Nephron (organoid): ENCODE measurements around the gene PARP2.

Experiments used
- H3K27ac Mint-ChIP-seq, 3 experiments: 2 replicates each; pipeline ENCODE4 v1.8.0; 2020; ENCODE audit warnings: mixed read lengths in 3 of 3, mild to moderate bottlenecking in 2 of 3, moderate library complexity in 1 of 3
- H3K27me3 Mint-ChIP-seq: 2 replicates; pipeline ENCODE4 v1.8.0; 2021; ENCODE audit warnings: low read depth, mild to moderate bottlenecking, moderate library complexity, mixed read lengths
- H3K36me3 Mint-ChIP-seq: 2 replicates; pipeline ENCODE4 v1.8.0; 2020; ENCODE audit warnings: low read depth, mixed read lengths
- H3K4me1 Mint-ChIP-seq: 2 replicates; pipeline ENCODE4 v1.8.0; 2020; ENCODE audit warnings: mixed read lengths
- H3K4me3 Mint-ChIP-seq, 3 experiments: 2 replicates each; pipeline ENCODE4 v1.8.0; 2020; ENCODE audit warnings: mild to moderate bottlenecking in 3 of 3, mixed read lengths in 3 of 3, moderate library complexity in 2 of 3
- H3K9me3 Mint-ChIP-seq: 2 replicates; pipeline ENCODE4 v1.8.0; 2020; ENCODE audit warnings: mixed read lengths
- TF ChIP-seq, protein P1 (sequence below), 3 experiments: fragments of 200-600 bp; sonication (generic); IDR thresholded peaks; one replicate each; pipeline ENCODE4 v1.5.0; 2021; ENCODE audit warnings: antibody characterized with exemption in 3 of 3; ENCODE audit not compliant: unreplicated experiment in 3 of 3

The PARP2 gene

GRCh38 chr14:20306079-20306423 lies 37.4 kb upstream of the PARP2 start:
- Mint-ChIP-seq H3K27ac (peak overlapping the region; percentile 56 to 83 (median 78)), H3K9me3 (peaks cover 2% of the 10 kb centered on the region)
- TF ChIP-seq, protein P1, sequence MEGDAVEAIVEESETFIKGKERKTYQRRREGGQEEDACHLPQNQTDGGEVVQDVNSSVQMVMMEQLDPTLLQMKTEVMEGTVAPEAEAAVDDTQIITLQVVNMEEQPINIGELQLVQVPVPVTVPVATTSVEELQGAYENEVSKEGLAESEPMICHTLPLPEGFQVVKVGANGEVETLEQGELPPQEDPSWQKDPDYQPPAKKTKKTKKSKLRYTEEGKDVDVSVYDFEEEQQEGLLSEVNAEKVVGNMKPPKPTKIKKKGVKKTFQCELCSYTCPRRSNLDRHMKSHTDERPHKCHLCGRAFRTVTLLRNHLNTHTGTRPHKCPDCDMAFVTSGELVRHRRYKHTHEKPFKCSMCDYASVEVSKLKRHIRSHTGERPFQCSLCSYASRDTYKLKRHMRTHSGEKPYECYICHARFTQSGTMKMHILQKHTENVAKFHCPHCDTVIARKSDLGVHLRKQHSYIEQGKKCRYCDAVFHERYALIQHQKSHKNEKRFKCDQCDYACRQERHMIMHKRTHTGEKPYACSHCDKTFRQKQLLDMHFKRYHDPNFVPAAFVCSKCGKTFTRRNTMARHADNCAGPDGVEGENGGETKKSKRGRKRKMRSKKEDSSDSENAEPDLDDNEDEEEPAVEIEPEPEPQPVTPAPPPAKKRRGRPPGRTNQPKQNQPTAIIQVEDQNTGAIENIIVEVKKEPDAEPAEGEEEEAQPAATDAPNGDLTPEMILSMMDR (IDR thresholded peaks at IDR 0.05; ENCODE audit: unreplicated experiment in 3 of 3) = no peak

DNA sequence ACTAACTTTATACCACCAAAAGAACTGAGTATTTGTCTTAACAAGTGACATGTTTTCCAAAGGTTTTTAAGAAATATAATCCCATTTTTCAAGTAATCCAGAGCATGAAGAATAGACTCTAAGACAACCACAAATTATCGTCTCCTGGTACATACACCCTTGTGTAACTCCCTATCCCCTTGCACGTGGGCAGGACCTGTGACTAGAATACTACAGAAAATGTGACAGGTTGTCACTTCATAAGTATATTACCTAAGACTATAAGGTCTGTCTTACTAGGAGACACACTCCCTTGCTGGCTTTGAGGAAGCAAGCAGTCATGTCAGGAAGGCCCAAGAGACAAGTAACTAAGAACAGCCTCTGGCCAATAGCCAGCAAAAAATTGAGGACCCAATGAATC lies 29.4 kb upstream of the PARP2 start:
- Mint-ChIP-seq H3K9me3 (no peaks in the 10 kb centered on the region), H3K27ac (no peak overlapping the region), H3K4me1 (no peaks in the 10 kb centered on the region), H3K4me3 (no peak overlapping the region), H3K36me3 (peaks cover 62% of the 10 kb centered on the region), H3K27me3 (no peaks in the 10 kb centered on the region)
- TF ChIP-seq, protein P1 (IDR thresholded peaks at IDR 0.05; ENCODE audit: unreplicated experiment in 3 of 3) = no peak

More at GRCh38 chr14:20306079-20306423, 37.4 kb upstream of the PARP2 start:
- H3K4me3 Mint-ChIP-seq = peak overlapping the region; percentile 88 to 94 (median 92)
- no peaks in the 10 kb centered on the region for H3K27me3 Mint-ChIP-seq
- peaks cover 20% of the 10 kb centered on the region for H3K4me1 Mint-ChIP-seq
- peaks cover 22% of the 10 kb centered on the region for H3K36me3 Mint-ChIP-seq

DNA sequence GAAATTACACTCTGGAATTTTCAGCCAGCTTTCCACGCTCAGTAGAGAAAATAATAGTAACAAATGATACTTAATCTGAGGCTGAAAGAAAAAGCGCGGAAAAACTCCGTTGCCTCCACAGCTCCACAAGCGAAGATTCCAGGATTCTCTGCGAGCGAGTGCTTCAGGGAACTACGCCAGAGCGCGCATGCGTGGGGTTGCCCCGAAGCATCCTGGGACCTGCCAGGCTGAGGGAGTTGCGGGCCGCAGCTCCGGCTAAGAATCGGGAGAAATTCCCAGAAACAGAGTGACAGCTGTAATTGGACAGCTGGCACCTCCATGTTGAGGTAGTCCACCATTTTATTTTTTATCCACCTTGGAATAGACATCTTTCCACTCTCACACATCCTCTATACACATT lies 25.7 kb upstream of the PARP2 start:
- peaks cover 65% of the 10 kb centered on the region for H3K36me3 Mint-ChIP-seq
- H3K9me3 Mint-ChIP-seq = no peaks in the 10 kb centered on the region
- H3K27me3 Mint-ChIP-seq = no peaks in the 10 kb centered on the region
- TF ChIP-seq, protein P1 (IDR thresholded peaks at IDR 0.05; ENCODE audit: unreplicated experiment in 3 of 3) = no peak
- no peak overlapping the region for H3K4me3 Mint-ChIP-seq
- H3K4me1 Mint-ChIP-seq = no peaks in the 10 kb centered on the region
- peak overlapping the region in 1 of 3 experiments; percentile 42 for H3K27ac Mint-ChIP-seq

DNA sequence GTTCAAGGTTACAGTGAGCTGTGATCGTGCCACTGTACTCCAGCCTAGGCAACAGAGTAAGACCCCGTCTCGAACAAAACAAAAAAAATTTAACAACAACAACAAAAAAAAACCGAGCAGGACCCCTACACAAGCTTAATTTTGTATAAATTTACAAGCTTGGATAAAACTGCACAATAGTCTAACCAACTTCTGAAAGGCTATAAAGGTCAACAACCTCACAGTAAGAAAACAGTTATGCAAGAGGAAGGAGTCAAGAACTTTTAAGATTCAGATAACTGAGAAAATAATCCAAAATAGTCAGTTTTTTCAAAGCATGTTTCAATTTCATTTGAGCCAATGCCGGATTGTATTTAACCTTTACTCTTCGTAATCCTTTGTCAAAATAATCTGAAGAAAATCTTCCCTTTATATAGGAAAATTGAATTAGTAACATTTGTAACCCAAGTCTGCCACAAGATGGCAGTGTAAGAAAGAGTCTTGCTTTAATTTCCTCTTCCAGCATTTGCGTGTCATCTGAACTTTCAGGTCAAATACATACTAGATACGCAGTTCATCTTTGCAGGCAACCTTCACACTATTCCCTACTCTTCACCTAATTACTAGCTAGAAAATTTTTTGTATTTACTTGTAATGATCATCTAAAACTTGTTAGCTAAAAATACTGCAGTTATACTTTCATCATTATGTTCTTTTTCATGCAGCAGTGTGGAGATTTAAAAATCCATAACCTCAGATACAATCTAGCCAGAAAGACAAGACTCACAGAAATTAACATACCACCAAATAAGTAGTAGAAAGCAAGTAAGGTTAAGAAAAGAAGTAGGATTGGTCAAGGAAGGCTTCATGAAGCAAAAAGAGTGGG lies 16.2 kb upstream of the PARP2 start:
- TF ChIP-seq, protein P1 (IDR thresholded peaks at IDR 0.05; ENCODE audit: unreplicated experiment in 3 of 3) = peak; percentile 66 to 77 (median 72)
- H3K4me3 Mint-ChIP-seq = peak overlapping the region; percentile 0 to 38 (median 5)
- H3K4me1 Mint-ChIP-seq = peaks cover 26% of the 10 kb centered on the region
- peak overlapping the region; percentile 67 to 83 (median 72) for H3K27ac Mint-ChIP-seq
- no peaks in the 10 kb centered on the region for H3K9me3 Mint-ChIP-seq
- H3K36me3 Mint-ChIP-seq = peaks cover 23% of the 10 kb centered on the region
- no peaks in the 10 kb centered on the region for H3K27me3 Mint-ChIP-seq

DNA sequence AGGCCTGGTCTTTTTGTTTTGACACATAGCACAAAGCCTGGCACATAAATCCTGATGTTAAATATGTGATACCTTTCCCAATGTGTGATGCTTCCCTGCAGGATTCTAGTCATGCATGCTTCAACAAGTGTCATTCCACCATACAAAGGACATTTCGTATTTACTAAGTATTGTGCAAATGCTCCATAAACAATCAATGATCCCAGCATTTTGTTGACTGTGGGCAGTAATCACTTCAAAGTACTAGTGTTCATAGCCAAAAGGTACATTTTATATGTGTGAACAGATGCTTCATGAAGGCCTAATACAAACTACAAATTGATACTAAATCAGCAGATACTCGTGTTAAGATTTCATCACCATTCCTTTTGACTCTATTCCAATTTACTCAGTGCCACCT lies 14.7 kb upstream of the PARP2 start:
- no peaks in the 10 kb centered on the region for H3K9me3 Mint-ChIP-seq
- no peak overlapping the region for H3K4me3 Mint-ChIP-seq
- TF ChIP-seq, protein P1 (IDR thresholded peaks at IDR 0.05; ENCODE audit: unreplicated experiment in 3 of 3) = no peak
- peaks cover 15% of the 10 kb centered on the region for H3K36me3 Mint-ChIP-seq
- peaks cover 38% of the 10 kb centered on the region for H3K4me1 Mint-ChIP-seq
- peak overlapping the region in 1 of 3 experiments; percentile 55 for H3K27ac Mint-ChIP-seq
- H3K27me3 Mint-ChIP-seq = no peaks in the 10 kb centered on the region

GRCh38 chr14:20329355-20329754 lies 14.1 kb upstream of the PARP2 start:
- H3K4me3 Mint-ChIP-seq = no peak overlapping the region
- H3K9me3 Mint-ChIP-seq = no peaks in the 10 kb centered on the region
- H3K27ac Mint-ChIP-seq = no peak overlapping the region
- H3K4me1 Mint-ChIP-seq = peaks cover 38% of the 10 kb centered on the region
- TF ChIP-seq, protein P1 (IDR thresholded peaks at IDR 0.05; ENCODE audit: unreplicated experiment in 3 of 3) = no peak
- H3K27me3 Mint-ChIP-seq = no peaks in the 10 kb centered on the region
- H3K36me3 Mint-ChIP-seq = peaks cover 8% of the 10 kb centered on the region
